H9 (cell line): ENCODE data around the gene TMEM181. TPM values are rescaled to one million over a fixed set of nuclear protein-coding genes. Genes with fewer than 3 reads are reported as not detected.

Source experiments
- DNase-seq: peaks from one replicate; pipeline ENCODE4 v3.0.0-alpha.2; 2017
- H2AFZ ChIP-seq: one replicate; pipeline ENCODE4 v1.6.1; 2013; ENCODE audit warnings: mild to moderate bottlenecking, low read length, control low read depth, moderate library complexity
- H2AK5ac ChIP-seq: 2 replicates; pipeline ENCODE4 v1.6.1; 2013; ENCODE audit warnings: low read length, control low read depth, mixed read lengths; ENCODE audit not compliant: insufficient read length
- H2BK120ac ChIP-seq: one replicate; pipeline ENCODE4 v1.6.1; 2013; ENCODE audit warnings: low read depth, mild to moderate bottlenecking, low read length, control low read depth, inconsistent platforms; ENCODE audit not compliant: poor library complexity, severe bottlenecking
- H2BK12ac ChIP-seq: 2 replicates; pipeline ENCODE4 v1.6.1; 2013; ENCODE audit warnings: low read length, control low read depth, mixed read lengths, low read depth; ENCODE audit not compliant: insufficient read length
- H2BK15ac ChIP-seq: 2 replicates; pipeline ENCODE4 v1.6.1; 2013; ENCODE audit warnings: low read depth, low read length, control low read depth
- H2BK20ac ChIP-seq: one replicate; pipeline ENCODE4 v1.6.1; 2013; ENCODE audit warnings: low read depth, mild to moderate bottlenecking, low read length, control low read depth, inconsistent platforms; ENCODE audit not compliant: poor library complexity, severe bottlenecking
- H2BK5ac ChIP-seq: 2 replicates; pipeline ENCODE4 v1.6.1; 2013; ENCODE audit warnings: low read length, control low read depth, mixed read lengths; ENCODE audit not compliant: insufficient read length
- H3K14ac ChIP-seq: 2 replicates; pipeline ENCODE4 v1.6.1; 2013; ENCODE audit warnings: low read length, control low read depth; ENCODE audit not compliant: insufficient read depth
- H3K18ac ChIP-seq: 2 replicates; pipeline ENCODE4 v1.6.1; 2013; ENCODE audit warnings: low read depth, mild to moderate bottlenecking, mixed read lengths, low read length, control low read depth; ENCODE audit not compliant: insufficient read length
- H3K23ac ChIP-seq: 2 replicates; pipeline ENCODE4 v1.6.1; 2013; ENCODE audit warnings: low read length, control low read depth, mixed read lengths, low read depth; ENCODE audit not compliant: insufficient read length
- H3K23me2 ChIP-seq: 2 replicates; pipeline ENCODE4 v1.6.1; 2013; ENCODE audit warnings: low read depth, mild to moderate bottlenecking, mixed read lengths, low read length, control low read depth; ENCODE audit not compliant: insufficient read length, poor library complexity, severe bottlenecking
- H3K27ac ChIP-seq: 2 replicates; pipeline ENCODE4 v1.5.1; 2013; ENCODE audit warnings: low read length, control low read depth, mixed read lengths, low read depth; ENCODE audit not compliant: insufficient read length
- H3K27me3 ChIP-seq: 2 replicates; pipeline ENCODE4 v1.6.1; 2013; ENCODE audit warnings: low read length, control low read depth, inconsistent platforms; ENCODE audit not compliant: insufficient read depth
- H3K4ac ChIP-seq: 2 replicates; pipeline ENCODE4 v1.6.1; 2013; ENCODE audit warnings: low read depth, mild to moderate bottlenecking, control low read depth, inconsistent platforms, low read length, moderate library complexity
- H3K4me1 ChIP-seq: 2 replicates; pipeline ENCODE4 v1.6.1; 2013; ENCODE audit warnings: low read length, control low read depth, inconsistent platforms; ENCODE audit not compliant: insufficient read depth
- H3K4me2 ChIP-seq: 2 replicates; pipeline ENCODE4 v1.6.1; 2013; ENCODE audit warnings: low read length, control low read depth, mixed read lengths; ENCODE audit not compliant: insufficient read length, insufficient read depth
- H3K56ac ChIP-seq: 2 replicates; pipeline ENCODE4 v1.6.1; 2013; ENCODE audit warnings: low read depth, mild to moderate bottlenecking, mixed read lengths, low read length, control low read depth; ENCODE audit not compliant: insufficient read length
- H3K79me1 ChIP-seq: 2 replicates; pipeline ENCODE4 v1.6.1; 2013; ENCODE audit warnings: low read depth, mild to moderate bottlenecking, moderate library complexity, low read length, control low read depth, inconsistent platforms; ENCODE audit not compliant: insufficient read depth, poor library complexity, severe bottlenecking
- H3K79me2 ChIP-seq: 2 replicates; pipeline ENCODE4 v1.6.1; 2013; ENCODE audit warnings: low read length, control low read depth, inconsistent platforms; ENCODE audit not compliant: insufficient read depth
- H3K9ac ChIP-seq: 2 replicates; pipeline ENCODE4 v1.6.1; 2013; ENCODE audit warnings: low read length, control low read depth, mixed read lengths; ENCODE audit not compliant: insufficient read length; ENCODE audit errors: extremely low read depth
- H3K9me3 ChIP-seq: one replicate; pipeline ENCODE4 v1.6.1; 2013; ENCODE audit warnings: low read depth, low read length, inconsistent platforms; ENCODE audit not compliant: control insufficient read depth
- H3T11ph ChIP-seq: one replicate; pipeline ENCODE4 v1.6.1; 2013; ENCODE audit warnings: mild to moderate bottlenecking, low read length, control low read depth, inconsistent platforms
- H4K20me1 ChIP-seq: one replicate; pipeline ENCODE4 v1.6.1; 2013; ENCODE audit not compliant: control insufficient read depth, insufficient read length, insufficient read depth
- H4K5ac ChIP-seq: 2 replicates; pipeline ENCODE4 v1.6.1; 2013; ENCODE audit warnings: low read depth, mild to moderate bottlenecking, mixed read lengths, low read length, control low read depth; ENCODE audit not compliant: insufficient read length
- H4K8ac ChIP-seq: replicated peaks from 2 replicates; pipeline ENCODE4 v1.6.1; 2013; ENCODE audit warnings: low read length, control low read depth, mixed read lengths, low read depth; ENCODE audit not compliant: insufficient read length
- H4K91ac ChIP-seq: 2 replicates; pipeline ENCODE4 v1.6.1; 2013; ENCODE audit warnings: low read depth, mild to moderate bottlenecking, moderate library complexity, mixed read lengths, low read length, control low read depth; ENCODE audit not compliant: insufficient read length
- H3K27ac Mint-ChIP-seq, 3 experiments: 2 replicates in 2 of 3; 3 replicates in 1 of 3; pipeline ENCODE4 v1.8.0; 2020 to 2021; ENCODE audit warnings: mixed read lengths in 3 of 3, mild to moderate bottlenecking in 1 of 3, moderate library complexity in 1 of 3
- H3K27me3 Mint-ChIP-seq: 2 replicates; pipeline ENCODE4 v1.8.0; 2021; ENCODE audit warnings: low read depth, mild to moderate bottlenecking, moderate library complexity, mixed read lengths
- H3K36me3 Mint-ChIP-seq, 3 experiments: 2 replicates in 2 of 3; 3 replicates in 1 of 3; pipeline ENCODE4 v1.8.0; 2020 to 2021; ENCODE audit warnings: low read depth in 3 of 3, mixed read lengths in 3 of 3; ENCODE audit not compliant: insufficient read depth in 1 of 3
- H3K4me1 Mint-ChIP-seq, 2 experiments: 2 replicates each; pipeline ENCODE4 v1.8.0; 2020; ENCODE audit warnings: mixed read lengths in 2 of 2
- H3K4me3 Mint-ChIP-seq, 2 experiments: 2 replicates in 1 of 2; 3 replicates in 1 of 2; pipeline ENCODE4 v1.8.0; 2020 to 2021; ENCODE audit warnings: mild to moderate bottlenecking in 2 of 2, mixed read lengths in 2 of 2, moderate library complexity in 1 of 2
- H3K9me3 Mint-ChIP-seq, 2 experiments: 2 replicates in 1 of 2; 3 replicates in 1 of 2; pipeline ENCODE4 v1.8.0; 2020; ENCODE audit warnings: mild to moderate bottlenecking in 2 of 2, mixed read lengths in 2 of 2, moderate library complexity in 1 of 2
- CTCF ChIP-seq: fragments of 200-600 bp; sonication (generic); conservative IDR thresholded peaks from 3 replicates; pipeline ENCODE4 v1.8.0; 2021; ENCODE audit warnings: antibody characterized with exemption, mild to moderate bottlenecking
- WGBS: extraction: QIAGEN DNeasy Blood & Tissue Kit; methylation state at CpG from one replicate; pipeline ENCODE4 v1.1.7; 2013; ENCODE audit warnings: missing lambda C conversion rate, low lambda C conversion rate, mixed read lengths; ENCODE audit not compliant: insufficient read length; ENCODE audit errors: extremely low coverage; 5-methylcytosine and 5-hydroxymethylcytosine counted together
- total RNA-seq: library from RNA; stranded (reverse); gene quantifications from 2 replicates; pipeline ENCODE4 v1.2.1, GENCODE V29; 2021

Gene TMEM181
- total RNA-seq, 1 experiment from 2014 or later = 24.4 TPM

- H3K56ac ChIP-seq = no peak overlapping the region
- H3K9me3 ChIP-seq = no peaks in the 10 kb centered on the region
- Mint-ChIP-seq H3K27me3 (no peaks in the 10 kb centered on the region), H3K4me3 (no peak overlapping the region), H3K36me3 (peaks cover 35 to 61% (median 60%) of the 10 kb centered on the region in 3 experiments), H3K9me3 (no peaks in the 10 kb centered on the region), H3K27ac (peak overlapping the region in 1 of 3 experiments; percentile 50; a peak in 3 of 7 replicates), H3K4me1 (no peaks in the 10 kb centered on the region)
- H2BK120ac ChIP-seq = no peak overlapping the region
- H2BK12ac ChIP-seq = no peak overlapping the region
- no peak overlapping the region for H2BK15ac ChIP-seq
- no CpG with 5 or more reads among the region's 8 CpGs for WGBS
- no peak for TF ChIP-seq CTCF
- H3K14ac ChIP-seq = no peak overlapping the region
- H3T11ph ChIP-seq = no peak overlapping the region
- H4K8ac ChIP-seq = no peak overlapping the region
- no peak overlapping the region for H2AFZ ChIP-seq
- H2BK5ac ChIP-seq = no peak overlapping the region
- H3K79me2 ChIP-seq = no peaks in the 10 kb centered on the region
- no peaks in the 10 kb centered on the region for H3K27me3 ChIP-seq
- no peak overlapping the region for H3K9ac ChIP-seq
- H3K18ac ChIP-seq = no peak overlapping the region
- H3K4ac ChIP-seq = no peak overlapping the region
- no peak for DNase-seq
- no peak overlapping the region for H2AK5ac ChIP-seq
- H3K4me1 ChIP-seq = no peaks in the 10 kb centered on the region
- H4K20me1 ChIP-seq = no peaks in the 10 kb centered on the region
- no peaks in the 10 kb centered on the region for H3K79me1 ChIP-seq
- H4K91ac ChIP-seq = no peak overlapping the region
- H3K23ac ChIP-seq = no peak overlapping the region
- no peak overlapping the region for H3K4me2 ChIP-seq
- no peak overlapping the region for H4K5ac ChIP-seq
- H2BK20ac ChIP-seq = no peak overlapping the region
- H3K27ac ChIP-seq = no peak overlapping the region
- peaks cover 3% of the 10 kb centered on the region for H3K23me2 ChIP-seq
These were observed 24.4 kb downstream of the TMEM181 start for GRCh38 chr6:158584236-158584651.
